Adrenal gland (tissue), 12 donors: ENCODE data around the gene EMILIN1. TPM values are rescaled to one million over a fixed set of nuclear protein-coding genes. Genes with fewer than 3 reads are reported as not detected.

Experiments used
- DNase-seq, 7 donors: peaks; one replicate each; pipeline ENCODE4 v3.0.0-alpha.2; 2019 to 2020
- H3K27ac ChIP-seq, 5 donors: fragments of 200-600 bp; sonication (generic) in 4 of 5; 1 replicate in 3 of 5; 2 replicates in 2 of 5; pipeline versions ENCODE4 v1.5.1 to v1.8.0; 2016 to 2020; ENCODE audit warnings: mild to moderate bottlenecking in 1 of 5
- H3K27me3 ChIP-seq: fragments of 200-600 bp; 2 replicates; pipeline ENCODE4 v1.8.0; 2021
- H3K36me3 ChIP-seq, 2 donors: fragments of 200-600 bp; replicated peaks in 1 of 2; 1 replicate in 1 of 2; 2 replicates in 1 of 2; pipeline versions ENCODE4 v1.5.1 to v1.8.0; 2018 to 2022
- H3K4me1 ChIP-seq, 2 donors: fragments of 200-600 bp; replicated peaks in 1 of 2; 1 replicate in 1 of 2; 2 replicates in 1 of 2; pipeline versions ENCODE4 v1.5.1 to v1.8.0; 2018 to 2021
- H3K4me3 ChIP-seq, 4 donors: fragments of 200-600 bp; sonication (generic) in 3 of 4; one replicate each; pipeline ENCODE4 v1.5.1; 2016 to 2018
- H3K9me3 ChIP-seq, 3 donors: fragments of 200-600 bp; sonication (generic) in 1 of 3; replicated peaks in 1 of 3; 1 replicate in 2 of 3; 2 replicates in 1 of 3; pipeline versions ENCODE4 v1.5.1 to v1.8.0; 2016 to 2021
- POLR2A ChIP-seq, 2 donors: fragments of 450-650 bp; IDR thresholded peaks; one replicate each; pipeline ENCODE4 v1.6.1; 2017; ENCODE audit warnings: antibody characterized with exemption in 2 of 2, mild to moderate bottlenecking in 2 of 2, moderate library complexity in 1 of 2
- WGBS, 4 donors: extraction: QIAGEN DNeasy Blood & Tissue Kit in 2 of 4; methylation state at CpG; one replicate each; pipeline versions ENCODE4 v1.1.5 to v1.1.7; 2013 to 2017; 5-methylcytosine and 5-hydroxymethylcytosine counted together
- intact Hi-C, 2 donors: fragments of 100-400 bp; cut with DNase I; formaldehyde crosslinking; loops; one replicate each; pipeline versions ENCODE4 v1.14.1 to v1.15.0; 2022 to 2023
- polyA plus RNA-seq, 3 donors: library from polyadenylated mRNA; stranded (reverse); fragments of 200-250 nt in 2 of 3; fragments of 350-450 nt in 1 of 3; fragmentation: Illumina TruSeq in 1 of 3; extraction: RNeasy Lipid Tissue Mini Kit (QIAGEN cat#74804) in 1 of 3; gene quantifications; one replicate each; pipeline ENCODE4 v1.2.3, GENCODE V29; 2013 to 2014
- total RNA-seq, 9 donors: library from RNA; depleted of rRNA in 4 of 9; stranded (reverse); fragments of >200 nt in 4 of 9; fragments of 120-200 nt in 1 of 9; fragmentation: NEBNext Ultra II Directional in 1 of 9; extraction: Animal tissue kit (Norgen Biotek cat#: 25700) in 1 of 9; gene quantifications; one replicate each; pipeline versions ENCODE4 v1.1.0 to v1.2.4, GENCODE V29; 2013 to 2023
- TF ChIP-seq, protein P1 (sequence below), 6 experiments: fragments of 450-650 bp in 4 of 6; fragments of 200-600 bp in 2 of 6; sonication (generic) in 1 of 6; IDR thresholded peaks; 1 replicate in 5 of 6; 2 replicates in 1 of 6; pipeline versions ENCODE4 v1.5.1 to v1.8.0; 2016 to 2021; ENCODE audit warnings: antibody characterized with exemption in 6 of 6, mild to moderate bottlenecking in 2 of 6, moderate library complexity in 1 of 6
- donor health status: healthy with polysubstance abuse.
- donor health status: Bipolar disorder and iron deficiency.
- donor health status: DM: yes; HTN: yes; CAD: no.
- donor health status: DM: no; HTN: no; CAD: no.
- donor health status: DM: no; HTN: no; CAD: no.
- donor health status: DM: yes; HTN: yes; CAD: no.

Gene EMILIN1
- total and polyA plus RNA-seq, 12 donors: 4.2 to 243 (median 99.6) TPM

DNA sequence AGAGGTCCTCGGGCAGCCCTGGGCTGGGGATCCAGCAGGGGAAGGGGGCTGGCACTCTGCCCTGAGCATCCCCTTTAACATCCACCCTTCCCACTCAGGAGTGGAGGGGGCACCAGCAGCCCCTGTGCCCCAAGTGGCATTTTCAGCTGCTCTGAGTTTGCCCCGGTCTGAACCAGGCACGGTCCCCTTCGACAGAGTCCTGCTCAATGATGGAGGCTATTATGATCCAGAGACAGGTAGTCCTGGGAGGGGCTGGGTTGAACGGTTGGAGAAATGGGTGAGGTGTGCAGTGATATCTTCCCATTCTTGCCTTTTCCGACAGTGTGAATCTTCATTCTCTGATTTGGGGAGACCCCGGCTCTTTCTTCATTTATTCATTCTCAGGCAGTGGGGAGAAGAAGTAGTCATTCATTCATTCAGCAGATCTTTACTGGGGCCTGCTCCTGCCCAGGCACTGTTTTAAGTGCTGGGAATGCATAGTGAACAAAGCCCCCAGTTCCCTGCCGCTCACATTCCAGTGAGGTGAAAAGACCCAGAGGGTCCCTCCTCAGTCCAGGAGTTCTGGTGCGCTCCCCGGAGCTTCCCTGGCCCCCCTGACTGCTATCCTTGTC lies 6.8 kb downstream of the EMILIN1 start:
- no peaks in the 10 kb centered on the region for H3K9me3 ChIP-seq
- H3K4me3 ChIP-seq: peak overlapping the region in 2 of 4 donors; percentile 39 to 62
- no peak for DNase-seq
- peaks cover 0 to 6% of the 10 kb centered on the region in 2 donors for H3K36me3 ChIP-seq
- H3K4me1 ChIP-seq: peaks cover 19 to 36% of the 10 kb centered on the region in 2 donors
- no peaks in the 10 kb centered on the region for H3K27me3 ChIP-seq
- WGBS, 4 donors: 45 to 59% (median 53%) methylated on average over 7 to 10 of the region's 10 CpGs
- peak overlapping the region in 3 of 5 donors; percentile 88 to 94 (median 92) for H3K27ac ChIP-seq
- TF ChIP-seq, protein P1, sequence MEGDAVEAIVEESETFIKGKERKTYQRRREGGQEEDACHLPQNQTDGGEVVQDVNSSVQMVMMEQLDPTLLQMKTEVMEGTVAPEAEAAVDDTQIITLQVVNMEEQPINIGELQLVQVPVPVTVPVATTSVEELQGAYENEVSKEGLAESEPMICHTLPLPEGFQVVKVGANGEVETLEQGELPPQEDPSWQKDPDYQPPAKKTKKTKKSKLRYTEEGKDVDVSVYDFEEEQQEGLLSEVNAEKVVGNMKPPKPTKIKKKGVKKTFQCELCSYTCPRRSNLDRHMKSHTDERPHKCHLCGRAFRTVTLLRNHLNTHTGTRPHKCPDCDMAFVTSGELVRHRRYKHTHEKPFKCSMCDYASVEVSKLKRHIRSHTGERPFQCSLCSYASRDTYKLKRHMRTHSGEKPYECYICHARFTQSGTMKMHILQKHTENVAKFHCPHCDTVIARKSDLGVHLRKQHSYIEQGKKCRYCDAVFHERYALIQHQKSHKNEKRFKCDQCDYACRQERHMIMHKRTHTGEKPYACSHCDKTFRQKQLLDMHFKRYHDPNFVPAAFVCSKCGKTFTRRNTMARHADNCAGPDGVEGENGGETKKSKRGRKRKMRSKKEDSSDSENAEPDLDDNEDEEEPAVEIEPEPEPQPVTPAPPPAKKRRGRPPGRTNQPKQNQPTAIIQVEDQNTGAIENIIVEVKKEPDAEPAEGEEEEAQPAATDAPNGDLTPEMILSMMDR (IDR thresholded peaks at IDR 0.05): peak in 2 of 6 experiments; percentile 19 to 41
- TF ChIP-seq POLR2A (IDR thresholded peaks at IDR 0.05): no peak
- intact Hi-C loops: loop anchor here (10.0 kb wide), 2 partner anchors 50 to 120 kb away; partner anchors contain the start of gene TMEM214 (in 1 of the 2)

DNA sequence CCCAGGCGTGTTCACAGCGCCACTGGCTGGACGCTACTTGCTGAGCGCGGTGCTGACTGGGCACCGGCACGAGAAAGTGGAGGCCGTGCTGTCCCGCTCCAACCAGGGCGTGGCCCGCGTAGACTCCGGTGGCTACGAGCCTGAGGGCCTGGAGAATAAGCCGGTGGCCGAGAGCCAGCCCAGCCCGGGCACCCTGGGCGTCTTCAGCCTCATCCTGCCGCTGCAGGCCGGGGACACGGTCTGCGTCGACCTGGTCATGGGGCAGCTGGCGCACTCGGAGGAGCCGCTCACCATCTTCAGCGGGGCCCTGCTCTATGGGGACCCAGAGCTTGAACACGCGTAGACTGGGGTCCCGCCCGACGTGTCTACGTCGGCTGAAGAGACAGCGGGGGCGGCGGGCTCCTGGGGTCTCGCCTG lies 7.3 kb downstream of the EMILIN1 start:
- H3K36me3 ChIP-seq: peaks cover 0 to 6% of the 10 kb centered on the region in 2 donors
- peak in 1 of 2 donors; percentile 59 for TF ChIP-seq POLR2A (IDR thresholded peaks at IDR 0.05)
- TF ChIP-seq, protein P1 (IDR thresholded peaks at IDR 0.05): peak in 4 of 6 experiments; percentile 21 to 46 (median 37)
- H3K9me3 ChIP-seq: no peaks in the 10 kb centered on the region
- no peaks in the 10 kb centered on the region for H3K27me3 ChIP-seq
- 1 to 8% (median 3%) methylated on average over 24 to 38 of the region's 38 CpGs; no CpG with 5 or more reads in 1 of the 4 donors for WGBS, 4 donors
- DNase-seq: peak; percentile 78 to 90 (median 84)
- H3K4me1 ChIP-seq: peaks cover 19 to 36% of the 10 kb centered on the region in 2 donors
- intact Hi-C loops: loop anchor here (10.0 kb wide), 2 partner anchors 51 to 121 kb away; partner anchors contain the start of gene TMEM214 (in 1 of the 2)
- peak overlapping the region; percentile 57 to 94 (median 92) for H3K27ac ChIP-seq
- H3K4me3 ChIP-seq: peak overlapping the region in 2 of 4 donors; percentile 39 to 62

DNA sequence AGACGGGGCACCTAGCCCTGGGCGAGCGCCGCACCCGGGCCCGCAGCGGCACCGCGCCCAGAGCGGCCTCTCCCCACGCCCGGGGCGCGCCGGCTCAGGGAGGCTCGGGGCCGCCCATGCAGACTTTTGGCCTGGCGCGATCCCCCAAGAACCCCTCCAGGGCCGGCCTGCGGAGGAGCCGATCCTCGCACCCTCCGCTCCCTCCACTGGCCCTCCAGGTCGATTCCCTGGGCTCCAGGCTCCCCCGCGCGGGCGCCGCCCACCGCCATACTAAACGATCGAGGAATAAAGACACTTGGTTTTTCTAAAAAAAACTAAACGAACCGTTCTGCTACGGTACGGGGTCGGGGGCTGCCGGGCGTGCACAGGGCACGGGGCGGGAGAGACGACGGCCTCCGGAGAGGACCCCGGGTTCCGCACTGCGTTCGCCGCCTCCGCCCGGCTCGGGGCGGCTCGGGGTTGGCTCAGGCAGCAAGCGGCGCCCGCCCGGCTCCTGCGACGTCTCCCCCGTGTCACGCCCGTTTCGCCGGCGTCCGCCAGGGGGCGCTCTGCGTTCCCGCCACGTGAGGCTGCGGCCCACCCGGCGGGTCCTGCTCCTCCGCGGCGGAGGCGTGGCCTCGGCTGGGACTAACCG lies 7.8 kb downstream of the EMILIN1 start:
- intact Hi-C loops: loop anchor here (10.0 kb wide), 2 partner anchors 51 to 121 kb away; partner anchors contain the start of gene TMEM214 (in 1 of the 2)
- peak; percentile 91 to 97 (median 94) for DNase-seq
- WGBS, 4 donors: 0 to 1% (median 1%) methylated on average over 23 to 81 of the region's 81 CpGs; no CpG with 5 or more reads in 1 of the 4 donors

More for the DNA sequence above, 7.8 kb downstream of the EMILIN1 start:
- Histone ChIP-seq H3K9me3 (no peaks in the 10 kb centered on the region), H3K36me3 (peaks cover 0 to 6% of the 10 kb centered on the region in 2 donors), H3K27ac (peak overlapping the region; percentile 57 to 94 (median 92)), H3K27me3 (no peaks in the 10 kb centered on the region), H3K4me1 (peaks cover 19 to 36% of the 10 kb centered on the region in 2 donors), H3K4me3 (peak overlapping the region in 3 of 4 donors; percentile 23 to 62 (median 39))
- TF ChIP-seq, protein P1 (IDR thresholded peaks at IDR 0.05): peak; percentile 49 to 99 (median 76)
- peak; percentile 60 to 87 for TF ChIP-seq POLR2A (IDR thresholded peaks at IDR 0.05)
